Measurements from ENCODE around the gene PTGIR.

PTGIR gene, protein sequence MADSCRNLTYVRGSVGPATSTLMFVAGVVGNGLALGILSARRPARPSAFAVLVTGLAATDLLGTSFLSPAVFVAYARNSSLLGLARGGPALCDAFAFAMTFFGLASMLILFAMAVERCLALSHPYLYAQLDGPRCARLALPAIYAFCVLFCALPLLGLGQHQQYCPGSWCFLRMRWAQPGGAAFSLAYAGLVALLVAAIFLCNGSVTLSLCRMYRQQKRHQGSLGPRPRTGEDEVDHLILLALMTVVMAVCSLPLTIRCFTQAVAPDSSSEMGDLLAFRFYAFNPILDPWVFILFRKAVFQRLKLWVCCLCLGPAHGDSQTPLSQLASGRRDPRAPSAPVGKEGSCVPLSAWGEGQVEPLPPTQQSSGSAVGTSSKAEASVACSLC

GRCh38 chr19:46624958-46625661 lies at the start of gene PTGIR:
PTGIR (minus strand) TSS chr19:46625089; CDS start chr19:46624225, 864 bp downstream.
- DNase-seq (ENCODE audit: low read depth in 2 of 2, low spot score in 1 of 2): no peak

GRCh38 chr19:46670813-46671212 lies 45.9 kb upstream of the PTGIR start:
- no peak for DNase-seq (ENCODE audit: low read depth in 2 of 2, low spot score in 1 of 2)

GRCh38 chr19:46668662-46669061 lies 43.8 kb upstream of the PTGIR start:
- DNase-seq (ENCODE audit: low read depth in 2 of 2, low spot score in 1 of 2): no peak

- no peak for DNase-seq (ENCODE audit: low read depth in 2 of 2, low spot score in 1 of 2)
These were observed 40.2 kb upstream of the PTGIR start for GRCh38 chr19:46665072-46665471.

GRCh38 chr19:46661735-46662592 lies 37.1 kb upstream of the PTGIR start:
- DNase-seq (ENCODE audit: low read depth in 2 of 2, low spot score in 1 of 2): peak; percentile 44 to 49

GRCh38 chr19:46661020-46661731 lies 36.3 kb upstream of the PTGIR start, which contains the start of gene DACT3:
DACT3 (minus strand) TSS chr19:46661182; CDS start chr19:46661064, 118 bp downstream.
- peak; percentile 99 to 100 for DNase-seq (ENCODE audit: low read depth in 2 of 2, low spot score in 1 of 2)

DNA sequence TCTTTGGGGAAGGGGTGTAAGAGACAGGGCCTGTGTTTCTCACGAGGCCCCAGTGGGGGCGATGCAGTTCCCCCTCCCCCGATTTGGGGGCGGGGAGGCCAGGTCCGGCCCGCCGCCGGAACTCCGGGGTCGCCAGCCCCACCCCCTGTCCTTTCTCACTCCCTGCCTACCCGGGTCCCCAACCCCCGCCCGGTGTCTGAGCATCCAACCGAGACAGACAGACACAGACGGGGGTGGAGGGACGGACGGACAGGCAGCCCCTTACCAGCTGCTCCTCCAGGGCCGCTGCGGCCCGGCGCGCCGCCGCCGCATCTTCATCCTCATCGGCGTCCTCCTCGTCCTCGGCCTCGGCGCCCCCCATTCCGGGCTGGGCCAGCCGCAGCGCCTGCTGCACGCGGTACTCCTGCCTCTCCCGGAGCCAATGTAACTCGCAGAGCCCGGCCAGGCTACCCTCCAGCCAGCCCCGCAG lies 35.7 kb upstream of the PTGIR start:
- DNase-seq (ENCODE audit: low read depth in 2 of 2, low spot score in 1 of 2): no peak

DNA sequence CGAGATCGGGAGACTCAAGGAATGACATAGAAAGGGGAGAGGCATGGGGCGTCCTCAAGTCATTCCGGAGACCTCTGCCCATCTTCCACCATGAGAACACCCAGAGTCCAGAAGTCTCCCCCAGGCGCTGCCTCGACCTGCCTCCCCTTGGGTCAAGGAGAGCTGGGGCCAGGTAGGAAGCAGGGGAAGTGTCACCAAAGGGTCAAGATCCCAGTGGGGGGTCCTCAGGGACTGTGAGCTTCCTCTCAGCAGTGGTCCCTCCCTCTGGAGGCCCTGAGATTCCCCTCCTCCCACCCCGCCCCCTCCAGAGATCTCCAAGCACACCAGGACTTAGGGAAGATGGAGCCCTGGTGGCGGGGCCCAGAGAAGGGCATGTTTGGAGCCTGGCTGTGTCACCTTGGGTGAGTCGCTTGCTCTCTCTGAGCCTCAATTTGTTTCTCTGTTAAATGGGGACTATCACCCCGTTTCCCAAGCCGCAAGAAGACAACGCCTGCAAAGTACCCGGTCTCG lies 35.2 kb upstream of the PTGIR start:
- DNase-seq (ENCODE audit: low read depth in 2 of 2, low spot score in 1 of 2): no peak

- DNase-seq (ENCODE audit: low read depth in 2 of 2, low spot score in 1 of 2): no peak
These were observed 34.5 kb upstream of the PTGIR start for GRCh38 chr19:46659151-46660007.

- no peak for DNase-seq (ENCODE audit: low read depth in 2 of 2, low spot score in 1 of 2)
These were observed 31.7 kb upstream of the PTGIR start for GRCh38 chr19:46656541-46656940.

DNA sequence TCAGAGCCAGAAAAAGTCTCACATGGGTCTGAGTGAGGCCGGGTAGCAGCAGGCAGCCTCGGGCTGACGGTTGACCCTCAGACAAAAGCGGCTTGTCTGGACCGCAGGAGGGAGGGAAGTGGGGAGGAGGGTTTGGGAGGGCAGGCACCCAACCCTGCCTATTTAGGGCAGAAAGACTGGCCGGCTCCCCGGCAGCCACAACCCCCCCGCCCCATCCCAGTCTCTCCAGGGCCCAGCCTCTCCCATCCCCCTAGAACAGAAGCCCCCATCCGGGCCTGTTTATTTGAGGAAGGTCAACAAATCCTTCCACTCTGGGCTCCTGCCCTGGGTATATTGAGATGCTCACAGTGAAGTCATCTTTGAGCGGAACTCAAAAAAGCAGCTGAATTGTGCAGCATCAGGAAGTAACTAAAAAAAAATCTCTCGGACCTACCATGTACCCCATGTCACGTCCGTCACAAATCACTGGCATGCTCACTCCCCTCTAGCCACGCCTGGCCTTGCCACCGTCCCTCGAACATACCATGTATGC lies 29.8 kb upstream of the PTGIR start:
- DNase-seq (ENCODE audit: low read depth in 2 of 2, low spot score in 1 of 2): no peak

GRCh38 chr19:46650445-46650844 lies 25.6 kb upstream of the PTGIR start:
- DNase-seq (ENCODE audit: low read depth in 2 of 2, low spot score in 1 of 2): no peak

DNA sequence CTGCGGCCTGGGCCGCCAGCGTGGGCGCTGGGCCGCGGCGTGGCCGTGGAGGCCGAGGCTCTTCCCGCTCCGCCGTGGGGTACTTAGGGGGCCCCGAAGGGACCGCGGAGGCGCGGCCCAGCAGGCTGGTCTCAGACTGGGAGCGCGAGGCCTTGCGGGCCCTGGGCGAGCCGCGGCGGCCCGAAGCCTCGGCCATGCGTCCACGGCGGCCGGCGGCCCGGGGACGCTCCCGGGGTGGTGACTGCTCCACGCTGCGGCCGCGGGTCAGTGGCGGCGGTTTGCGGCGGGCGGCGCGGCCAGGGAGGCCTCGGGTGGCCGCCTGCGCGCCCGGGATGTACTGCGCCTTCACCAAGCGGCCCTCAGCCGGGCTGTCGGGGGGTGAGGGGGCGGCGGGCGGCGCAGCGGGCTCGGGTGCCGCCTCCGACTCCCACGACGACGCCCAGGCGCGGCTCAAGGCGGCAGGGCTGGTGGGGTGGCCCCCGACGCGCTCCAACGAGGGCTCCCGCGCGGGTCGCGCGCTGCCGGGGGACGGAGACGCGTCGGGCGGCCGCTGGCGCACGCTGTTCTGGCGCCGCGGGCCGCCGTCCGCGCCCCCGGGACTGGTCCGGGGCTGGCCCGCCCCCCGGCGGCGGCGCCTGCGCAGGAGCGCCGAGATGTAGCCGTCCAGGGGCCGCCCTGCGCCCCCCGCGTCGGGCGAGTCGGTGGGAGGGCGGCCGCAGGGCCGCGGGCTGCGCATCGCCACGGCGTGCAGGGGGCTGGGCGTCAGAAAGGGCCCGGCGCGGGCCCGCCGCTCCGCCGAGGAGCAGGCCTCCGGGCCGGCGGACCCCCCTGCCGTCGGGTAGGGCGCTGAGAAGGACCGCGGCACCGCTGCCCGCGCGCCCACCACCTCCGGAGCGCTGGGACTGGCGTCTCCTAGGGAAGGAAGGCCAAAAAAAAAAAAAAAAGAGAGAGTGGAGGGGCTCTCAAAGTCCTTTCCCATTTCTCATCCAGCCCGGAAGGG lies 24.4 kb upstream of the PTGIR start:
- no peak for DNase-seq (ENCODE audit: low read depth in 2 of 2, low spot score in 1 of 2)

GRCh38 chr19:46648060-46648960 lies 23.4 kb upstream of the PTGIR start:
- no peak for DNase-seq (ENCODE audit: low read depth in 2 of 2, low spot score in 1 of 2)

DNA sequence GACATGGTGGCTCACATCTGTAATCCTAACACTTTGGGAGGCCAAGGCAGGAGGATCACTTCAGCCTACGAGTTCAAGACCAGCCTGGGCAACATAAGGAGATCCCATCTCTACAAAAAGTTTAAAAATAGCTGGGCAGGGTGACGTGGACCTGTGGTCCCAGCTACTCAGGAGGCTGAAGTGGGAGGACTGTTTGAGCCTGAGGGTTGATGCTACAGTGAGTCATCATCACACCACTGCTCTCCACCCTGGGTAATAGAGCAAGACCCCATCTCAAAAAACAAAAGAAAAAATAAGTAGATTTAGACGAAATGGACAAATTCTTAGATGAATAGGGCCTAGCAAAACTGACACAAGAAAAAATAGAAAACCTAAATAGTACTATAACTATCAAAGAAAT lies 21.5 kb upstream of the PTGIR start:
- no peak for DNase-seq (ENCODE audit: low read depth in 2 of 2, low spot score in 1 of 2)

DNA sequence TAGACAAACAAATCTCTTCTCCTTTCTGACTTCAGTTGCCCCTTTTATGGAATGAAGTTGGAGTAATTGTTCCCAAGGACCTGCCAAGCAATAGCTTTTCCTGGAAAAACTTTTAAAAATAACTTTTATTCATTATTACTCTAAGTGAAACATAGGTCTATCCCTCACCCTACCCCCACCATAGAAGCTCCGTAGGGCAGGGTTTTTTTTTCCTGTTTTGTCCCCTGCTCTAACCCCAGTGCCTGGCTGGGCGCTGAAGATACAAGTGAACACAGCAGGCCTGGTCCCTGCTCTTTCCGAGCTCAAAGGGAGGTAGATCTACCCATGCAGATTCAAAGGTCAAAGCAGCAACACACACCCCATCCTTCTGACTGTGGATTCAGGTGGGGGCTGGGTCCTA lies 19.8 kb upstream of the PTGIR start:
- no peak for DNase-seq (ENCODE audit: low read depth in 2 of 2, low spot score in 1 of 2)

DNA sequence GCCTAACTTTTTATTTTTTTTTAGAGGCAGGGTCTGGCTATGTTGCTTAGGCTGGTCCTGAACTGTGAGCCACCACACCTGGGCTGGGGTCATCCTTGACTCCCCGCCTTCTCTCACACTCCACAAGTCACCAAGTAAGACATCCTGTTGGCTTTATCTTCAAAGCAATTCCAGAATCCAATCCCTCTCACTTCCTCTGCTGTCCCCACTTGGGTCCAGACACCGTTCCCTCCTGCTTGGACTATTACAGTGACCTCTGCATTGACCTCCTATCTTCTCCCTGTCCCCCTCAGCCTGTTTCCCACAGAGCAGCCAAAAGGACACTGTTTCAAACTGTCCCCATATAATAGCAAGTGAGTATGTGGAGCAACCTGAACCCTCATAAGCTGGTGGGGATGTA lies 15.8 kb upstream of the PTGIR start:
- DNase-seq (ENCODE audit: low read depth in 2 of 2, low spot score in 1 of 2): no peak
